Measurements from ENCODE around the gene PSMD3.

Gene PSMD3

GRCh38 chr17:39960524-39961041 is 20.0 kb upstream of the PSMD3 start:
- no peak for DNase-seq

- no peak for DNase-seq
These were observed 17.9 kb upstream of the PSMD3 start, which contains the start of gene GSDMA for GRCh38 chr17:39962642-39963220. Gene GSDMA (plus strand): TSS chr17:39963004. CDS start chr17:39965688, 2,684 bp downstream.

GRCh38 chr17:39963829-39964228 is 16.8 kb upstream of the PSMD3 start:
- no peak for DNase-seq

GRCh38 chr17:39965017-39965699 is 15.4 kb upstream of the PSMD3 start:
- DNase-seq, result no peak

- no peak for DNase-seq
These were observed 13.8 kb upstream of the PSMD3 start for GRCh38 chr17:39966771-39967170.

- no peak for DNase-seq
These were observed 11.8 kb upstream of the PSMD3 start for GRCh38 chr17:39968761-39969160.

- DNase-seq, result peak; percentile 55 to 73
These were observed 11.2 kb upstream of the PSMD3 start for GRCh38 chr17:39969375-39969774.

- no peak for DNase-seq
These were observed 10.4 kb upstream of the PSMD3 start for GRCh38 chr17:39970157-39970692.

- DNase-seq, result no peak
These were observed 9.5 kb upstream of the PSMD3 start for GRCh38 chr17:39971076-39971603.

- peak; percentile 84 to 89 for DNase-seq
These were observed 8.3 kb upstream of the PSMD3 start for GRCh38 chr17:39972271-39972670.

GRCh38 chr17:39973496-39973895 is 7.1 kb upstream of the PSMD3 start:
- no peak for DNase-seq

- DNase-seq, result no peak
These were observed 6.2 kb upstream of the PSMD3 start for GRCh38 chr17:39974433-39974832.

- no peak for DNase-seq
These were observed 4.8 kb upstream of the PSMD3 start for GRCh38 chr17:39975801-39976200.

- peak; percentile 42 to 49 for DNase-seq
These were observed 1.5 kb upstream of the PSMD3 start for GRCh38 chr17:39979016-39979670.

- peak in 1 of 2 donors; percentile 12 for DNase-seq
These were observed 685 bp upstream of the PSMD3 start for GRCh38 chr17:39979893-39980350.

- no peak for DNase-seq
These were observed 667 bp downstream of the PSMD3 start for GRCh38 chr17:39981207-39981741.

GRCh38 chr17:39981766-39982375 is 1.3 kb downstream of the PSMD3 start:
- peak in 1 of 2 donors; percentile 37 for DNase-seq

GRCh38 chr17:39988206-39988810 is 7.7 kb downstream of the PSMD3 start:
- DNase-seq, result no peak

- no peak for DNase-seq
These were observed 13.8 kb downstream of the PSMD3 start for GRCh38 chr17:39994448-39994847.

GRCh38 chr17:39995438-39995837 is 14.8 kb downstream of the PSMD3 start:
- no peak for DNase-seq

- DNase-seq, result no peak
These were observed 15.6 kb downstream of the PSMD3 start for GRCh38 chr17:39996162-39996561.

GRCh38 chr17:39996800-39997199 is 16.2 kb downstream of the PSMD3 start:
- DNase-seq, result peak; percentile 79 to 88
